HUES6 (cell line): ENCODE results near the gene FBXW5.
A peak's percentile ranks its signal among the peaks of the same experiment; 100 is the strongest.

ENCODE experiments used
- H3K27ac ChIP-seq: 2 replicates; pipeline ENCODE4 v1.7.0; 2013; ENCODE audit warnings: low read depth, mild to moderate bottlenecking, low read length, inconsistent platforms
- H3K27me3 ChIP-seq: 2 replicates; pipeline ENCODE4 v1.6.1; 2013; ENCODE audit warnings: low read length; ENCODE audit not compliant: control insufficient read depth, insufficient read depth
- H3K36me3 ChIP-seq: 2 replicates; pipeline ENCODE4 v1.6.1; 2013; ENCODE audit warnings: low read length; ENCODE audit not compliant: control insufficient read depth, insufficient read depth
- H3K4me1 ChIP-seq: 2 replicates; pipeline ENCODE4 v1.6.1; 2013; ENCODE audit warnings: low read length; ENCODE audit not compliant: control insufficient read depth, insufficient read depth
- H3K4me3 ChIP-seq: 2 replicates; pipeline ENCODE4 v1.5.1; 2013; ENCODE audit warnings: low read depth, low read length
- H3K9ac ChIP-seq: one replicate; pipeline ENCODE4 v1.6.1; 2013; ENCODE audit warnings: mild to moderate bottlenecking, low read length
- H3K9me3 ChIP-seq: 2 replicates; pipeline ENCODE4 v1.6.1; 2013; ENCODE audit warnings: low read depth, low read length; ENCODE audit not compliant: control insufficient read depth, insufficient read depth

The FBXW5 gene

DNA sequence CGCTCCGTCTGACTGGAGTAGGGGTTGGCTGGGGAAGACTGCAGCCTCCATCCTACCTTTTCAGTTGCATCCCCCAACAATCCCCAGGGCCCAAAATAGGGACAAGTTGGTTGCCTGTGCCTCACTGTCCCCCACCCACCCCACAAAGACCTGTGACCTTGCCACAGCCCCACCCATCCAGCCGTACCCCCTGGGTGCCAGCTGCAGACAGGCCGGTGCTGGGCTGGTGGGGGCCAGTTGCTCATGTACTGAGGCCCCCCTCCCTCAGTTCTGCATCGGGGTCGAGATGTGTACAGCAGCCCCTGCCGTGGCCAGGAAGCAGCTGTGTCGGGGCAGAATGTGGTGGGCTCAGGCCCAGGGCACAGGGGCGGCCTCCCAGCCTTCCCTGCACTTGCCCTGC lies 38.6 kb upstream of the FBXW5 start:
- Histone ChIP-seq H3K27me3 (peaks cover 22% of the 10 kb centered on the region; the same call in 1 of the 2 replicates), H3K36me3 (no peaks in the 10 kb centered on the region), H3K27ac (no peak overlapping the region), H3K9me3 (no peaks in the 10 kb centered on the region), H3K4me3 (no peak overlapping the region), H3K4me1 (peaks cover 4% of the 10 kb centered on the region), H3K9ac (no peak overlapping the region)

DNA sequence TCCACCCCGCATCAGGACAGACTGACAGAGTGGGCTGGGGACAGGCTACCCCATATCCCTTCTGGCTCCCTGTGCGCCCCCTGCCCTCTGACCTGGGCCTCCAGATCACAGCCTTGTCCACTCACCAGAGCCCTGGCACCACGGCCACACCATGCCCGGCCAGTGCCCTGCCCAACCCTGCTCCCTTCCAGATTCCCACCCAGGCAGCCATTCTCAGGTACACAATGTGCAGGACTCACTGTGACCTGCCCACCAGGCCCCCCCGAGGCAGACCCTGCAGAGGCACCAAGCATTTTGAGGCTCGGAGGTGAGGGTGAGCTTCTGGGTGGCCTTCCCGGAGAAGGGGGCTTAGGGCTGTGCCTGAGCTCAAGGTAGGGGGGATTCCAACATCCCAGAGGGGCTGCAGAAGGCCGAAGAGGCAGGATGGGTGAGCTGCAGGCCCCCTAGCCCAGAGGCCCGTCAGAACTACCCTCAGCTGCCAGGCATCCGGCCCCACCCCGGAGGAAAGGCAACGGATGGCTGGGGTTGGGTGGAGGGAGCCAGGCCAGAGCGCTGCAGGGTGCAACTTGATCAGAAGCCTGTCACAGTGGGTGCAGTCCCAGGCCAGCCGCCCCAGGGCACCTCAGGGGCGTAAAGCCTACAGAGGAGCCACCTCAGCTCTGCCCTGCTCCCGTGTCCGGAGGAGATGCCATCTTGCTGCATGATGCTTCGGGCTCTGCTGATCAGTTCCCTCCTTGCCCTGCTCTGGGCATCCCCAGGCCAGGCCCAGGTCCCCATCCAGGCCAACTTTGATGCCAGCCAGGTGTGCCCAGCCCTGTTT lies 37.9 kb upstream of the FBXW5 start, which contains the start of gene LCNL1:
TSS of gene LCNL1 (plus strand) at position 762 of the 820 bp plus-strand sequence. CDS start 594 bp downstream, outside the sequence.
- Histone ChIP-seq H3K9me3 (no peaks in the 10 kb centered on the region), H3K9ac (no peak within 1 kb of the TSS), H3K27ac (no peak within 1 kb of the TSS), H3K4me3 (no peak within 1 kb of the TSS), H3K36me3 (no peaks in the 10 kb centered on the region), H3K27me3 (peaks cover 24% of the 10 kb centered on the region), H3K4me1 (peaks cover 5% of the 10 kb centered on the region)

DNA sequence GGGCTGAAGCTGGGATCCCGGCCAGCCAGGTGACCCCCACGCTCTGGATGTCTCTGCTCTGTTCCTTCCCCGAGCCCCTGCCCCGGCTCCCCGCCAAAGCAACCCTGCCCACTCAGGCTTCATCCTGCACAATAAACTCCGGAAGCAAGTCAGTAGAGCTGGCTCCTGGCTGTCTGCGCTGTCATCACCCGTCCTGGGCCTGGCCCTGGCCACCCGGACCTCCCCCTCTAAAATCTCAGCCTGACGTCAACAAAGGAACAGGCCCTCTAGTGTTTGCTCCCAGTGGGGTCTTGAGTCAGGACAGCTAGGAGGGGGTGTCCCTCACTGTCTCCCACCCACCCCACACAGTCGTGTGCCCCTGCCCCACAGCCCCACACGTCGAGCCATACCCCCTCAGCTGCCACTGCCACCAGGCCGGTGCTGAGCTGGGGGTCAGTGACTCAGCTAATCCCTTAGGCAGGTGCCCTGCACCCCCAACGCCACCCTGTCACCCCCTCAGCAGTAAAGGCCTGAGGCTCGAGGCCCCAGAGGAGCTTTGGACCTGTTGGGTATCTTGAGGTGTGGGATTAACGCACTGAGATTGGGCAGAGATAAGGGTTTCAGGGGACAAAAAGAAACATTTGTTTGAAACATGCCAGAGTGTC lies 37.2 kb upstream of the FBXW5 start:
- H3K27me3 ChIP-seq: peaks cover 31% of the 10 kb centered on the region
- no peak overlapping the region for H3K27ac ChIP-seq
- no peaks in the 10 kb centered on the region for H3K36me3 ChIP-seq
- peaks cover 10% of the 10 kb centered on the region for H3K4me1 ChIP-seq
- H3K9me3 ChIP-seq: no peaks in the 10 kb centered on the region
- no peak overlapping the region for H3K4me3 ChIP-seq
- H3K9ac ChIP-seq: no peak overlapping the region

DNA sequence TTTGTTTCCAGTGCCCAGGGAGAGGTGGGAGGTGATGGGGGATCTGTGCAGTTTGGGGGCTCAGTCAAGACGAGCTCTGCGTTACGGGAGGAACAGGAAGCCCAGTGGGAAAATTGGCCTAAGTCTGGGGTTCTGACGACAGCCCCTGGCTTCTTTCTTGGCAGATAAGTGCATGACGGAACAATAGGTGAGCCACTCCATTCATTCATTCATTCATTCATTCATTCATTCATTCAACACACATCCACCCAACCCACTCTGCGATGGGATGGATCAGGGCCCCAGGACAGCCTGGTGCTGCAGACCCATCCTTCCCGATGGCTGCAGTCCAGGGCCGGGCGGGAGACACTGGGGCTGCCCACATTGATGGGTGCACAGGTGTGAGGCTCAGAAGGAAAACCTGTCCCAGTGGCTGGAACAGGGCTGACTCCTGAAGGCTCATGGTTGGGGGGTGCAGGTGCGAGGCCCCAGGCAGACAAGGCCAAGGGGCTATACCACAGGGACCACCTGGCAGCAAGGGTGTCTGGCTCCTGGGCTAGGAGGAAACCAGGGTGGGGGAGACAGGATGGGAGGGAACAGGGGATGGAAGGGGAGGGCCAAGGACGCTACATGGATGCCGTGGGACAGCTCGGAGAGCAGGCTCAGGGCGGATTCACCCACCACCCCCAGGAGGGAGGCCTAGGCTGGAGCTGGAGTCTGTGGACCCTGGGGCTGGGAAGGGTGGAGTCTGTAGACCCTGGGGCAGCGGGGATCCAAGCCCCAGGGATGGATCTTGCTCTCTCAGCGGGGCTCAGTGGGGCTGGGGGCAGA lies 36.3 kb upstream of the FBXW5 start:
- Histone ChIP-seq H3K9ac (no peak overlapping the region), H3K36me3 (no peaks in the 10 kb centered on the region), H3K27me3 (peaks cover 27% of the 10 kb centered on the region), H3K4me1 (peaks cover 10% of the 10 kb centered on the region), H3K4me3 (no peak overlapping the region), H3K9me3 (no peaks in the 10 kb centered on the region), H3K27ac (no peak overlapping the region)

DNA sequence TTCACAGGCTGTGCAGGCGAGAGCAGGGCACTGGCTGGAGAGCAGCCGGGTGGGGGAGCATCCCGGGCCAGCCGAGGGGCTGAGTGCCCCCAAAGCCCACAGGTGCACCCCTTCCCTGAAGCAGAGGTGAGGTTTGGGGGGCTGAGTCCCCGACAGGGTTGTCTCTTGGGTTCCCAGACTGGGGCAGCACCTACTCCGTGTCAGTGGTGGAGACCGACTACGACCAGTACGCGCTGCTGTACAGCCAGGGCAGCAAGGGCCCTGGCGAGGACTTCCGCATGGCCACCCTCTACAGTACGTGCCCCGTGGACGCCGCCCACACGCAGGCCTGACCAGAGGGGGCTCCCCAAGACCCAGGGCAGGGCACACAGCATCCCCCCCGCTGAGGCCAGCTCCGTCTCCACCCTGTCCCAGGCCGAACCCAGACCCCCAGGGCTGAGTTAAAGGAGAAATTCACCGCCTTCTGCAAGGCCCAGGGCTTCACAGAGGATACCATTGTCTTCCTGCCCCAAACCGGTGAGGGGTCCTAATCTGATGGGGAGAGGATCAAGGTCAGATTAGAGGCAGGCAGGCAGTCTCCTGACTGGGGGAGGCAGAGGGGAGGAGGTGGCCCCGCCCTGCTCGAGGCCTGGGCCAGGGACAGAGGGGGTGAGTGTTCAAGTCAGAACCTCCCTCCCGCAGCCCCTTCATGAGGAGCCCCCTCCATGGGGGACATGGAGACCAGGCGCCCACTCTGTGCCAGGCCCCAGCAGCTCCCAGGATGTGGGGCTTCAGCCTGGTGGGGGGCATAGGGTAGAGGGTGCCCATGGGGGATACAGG lies 35.4 kb upstream of the FBXW5 start:
- Histone ChIP-seq H3K27ac (no peak overlapping the region), H3K9me3 (no peaks in the 10 kb centered on the region), H3K36me3 (no peaks in the 10 kb centered on the region), H3K9ac (no peak overlapping the region), H3K4me1 (peaks cover 7% of the 10 kb centered on the region), H3K27me3 (peaks cover 22% of the 10 kb centered on the region), H3K4me3 (no peak overlapping the region)

DNA sequence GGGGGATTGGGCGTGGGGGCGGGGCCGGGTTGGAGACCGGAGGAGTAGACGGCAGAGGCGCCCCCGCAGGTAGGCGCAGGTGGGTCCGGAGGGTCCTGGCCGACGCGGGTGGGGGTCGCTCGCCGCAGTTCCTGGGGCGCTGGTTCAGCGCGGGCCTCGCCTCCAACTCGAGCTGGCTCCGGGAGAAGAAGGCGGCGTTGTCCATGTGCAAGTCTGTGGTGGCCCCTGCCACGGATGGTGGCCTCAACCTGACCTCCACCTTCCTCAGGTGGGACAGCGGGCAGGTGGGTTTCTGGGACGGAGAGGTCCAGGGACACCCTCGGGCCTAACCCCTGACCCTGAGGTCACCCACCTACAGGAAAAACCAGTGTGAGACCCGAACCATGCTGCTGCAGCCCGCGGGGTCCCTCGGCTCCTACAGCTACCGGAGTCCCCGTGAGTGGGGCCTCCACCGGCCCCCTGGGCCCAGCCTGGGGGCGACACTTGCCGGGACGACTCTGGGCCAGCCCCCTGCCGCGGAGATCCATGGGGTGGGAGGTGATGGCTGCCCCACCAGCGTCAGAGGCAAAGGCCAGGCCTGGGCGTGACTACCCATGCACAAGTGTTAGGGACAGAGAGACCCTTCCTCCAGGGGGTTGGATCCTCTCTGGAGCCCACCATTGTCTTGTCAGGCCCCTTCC lies 34.5 kb upstream of the FBXW5 start:
- peaks cover 14% of the 10 kb centered on the region; the same call in 1 of the 2 replicates for H3K27me3 ChIP-seq
- no peak overlapping the region for H3K9ac ChIP-seq

DNA sequence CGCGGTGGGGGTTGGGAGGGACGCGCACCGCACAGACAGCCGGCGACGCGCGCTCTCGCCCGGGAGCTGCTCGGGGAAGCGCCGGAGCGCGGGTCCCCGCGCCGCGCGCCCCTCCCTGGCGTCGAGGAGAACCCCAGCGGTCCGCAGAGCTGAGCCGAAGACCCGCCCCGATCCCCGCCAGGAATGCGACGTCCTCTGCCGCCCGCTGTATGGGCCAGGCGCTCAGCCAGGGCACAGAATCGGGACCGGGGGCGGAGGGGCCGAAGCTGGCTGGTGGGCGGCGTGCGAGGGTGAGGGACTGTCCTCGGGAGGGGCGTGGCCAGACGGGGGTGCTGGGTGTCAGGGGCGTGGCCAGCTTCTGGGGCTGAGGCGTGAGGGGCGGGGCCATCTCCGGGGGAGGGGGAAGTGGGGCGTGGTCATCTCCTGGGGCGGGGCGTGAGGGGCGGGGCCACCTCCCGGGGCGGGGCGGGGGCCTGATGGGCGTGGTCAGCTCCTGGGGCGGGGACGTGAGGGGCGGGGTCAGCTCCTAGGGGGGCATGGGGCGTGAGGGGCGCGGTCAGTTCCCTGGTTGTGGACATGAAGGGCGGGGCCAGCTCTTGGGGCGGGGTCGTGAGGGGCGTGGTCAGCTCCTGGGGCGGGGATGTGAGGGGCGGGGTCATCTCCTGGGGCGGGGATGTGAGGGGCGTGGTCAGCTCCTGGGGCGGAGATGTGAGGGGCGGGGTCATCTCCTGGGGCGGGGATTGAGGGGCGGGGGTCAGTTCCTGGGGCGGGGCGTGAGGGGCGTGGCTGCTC lies 33.7 kb upstream of the FBXW5 start:
- Histone ChIP-seq H3K9ac (no peak overlapping the region), H3K36me3 (no peaks in the 10 kb centered on the region), H3K27ac (no peak overlapping the region), H3K4me3 (peak overlapping the region; percentile 78), H3K9me3 (no peaks in the 10 kb centered on the region), H3K4me1 (peaks cover 7% of the 10 kb centered on the region), H3K27me3 (peaks cover 9% of the 10 kb centered on the region; the same call in 1 of the 2 replicates)

More for the DNA sequence above, 34.5 kb upstream of the FBXW5 start:
- Histone ChIP-seq H3K9me3 (no peaks in the 10 kb centered on the region), H3K27ac (no peak overlapping the region), H3K36me3 (no peaks in the 10 kb centered on the region), H3K4me3 (peak overlapping the region; percentile 41; the same call in 1 of the 2 replicates), H3K4me1 (peaks cover 7% of the 10 kb centered on the region)

DNA sequence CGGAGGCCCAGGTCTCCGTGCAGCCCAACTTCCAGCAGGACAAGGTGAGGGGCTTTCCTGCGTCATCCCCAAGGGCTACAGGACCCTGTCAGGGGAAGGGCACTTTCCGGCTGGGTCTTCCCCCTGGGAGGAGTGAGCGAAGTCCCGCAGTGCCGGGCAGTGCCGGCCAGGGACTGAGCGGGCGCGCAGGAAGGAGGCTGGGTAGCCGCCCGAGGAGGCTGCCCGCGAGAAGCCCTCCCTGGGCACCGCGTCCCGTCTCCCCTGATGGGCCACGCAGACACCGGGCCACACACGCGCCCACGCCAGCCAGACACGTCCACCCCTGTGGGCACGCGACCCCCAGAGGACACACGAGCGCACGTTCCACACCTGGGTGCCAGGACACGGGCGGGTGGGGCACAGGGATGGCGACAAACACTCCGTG lies 33.1 kb upstream of the FBXW5 start:
- H3K27me3 ChIP-seq: peaks cover 9% of the 10 kb centered on the region; the same call in 1 of the 2 replicates
- H3K36me3 ChIP-seq: no peaks in the 10 kb centered on the region
- no peak overlapping the region for H3K9ac ChIP-seq
- H3K4me1 ChIP-seq: peaks cover 7% of the 10 kb centered on the region
- no peaks in the 10 kb centered on the region for H3K9me3 ChIP-seq
- no peak overlapping the region for H3K27ac ChIP-seq
- peak overlapping the region; percentile 78 for H3K4me3 ChIP-seq

DNA sequence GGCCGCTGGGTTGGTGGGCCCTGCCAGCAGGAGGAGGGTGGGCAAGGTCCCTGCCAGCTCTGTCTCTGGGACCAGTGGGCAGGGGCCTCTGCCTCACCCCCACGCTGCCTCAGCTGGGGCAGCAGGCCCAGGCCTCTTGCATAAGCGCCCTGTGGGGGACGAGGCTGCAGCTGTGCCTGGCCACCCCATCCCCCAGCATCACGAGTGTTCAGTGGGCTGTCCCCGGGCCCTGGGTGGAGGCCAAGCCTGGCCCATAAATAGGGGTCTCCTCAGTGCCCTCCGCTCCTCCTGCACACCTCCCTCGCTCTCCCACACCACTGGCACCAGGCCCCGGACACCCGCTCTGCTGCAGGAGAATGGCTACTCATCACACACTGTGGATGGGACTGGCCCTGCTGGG lies 32.7 kb upstream of the FBXW5 start, which contains the start of gene PTGDS:
TSS of gene PTGDS (plus strand) at position 282 of the 400 bp plus-strand sequence. CDS start at position 357, 75 bp downstream.
- H3K27me3 ChIP-seq: peaks cover 9% of the 10 kb centered on the region; the same call in 1 of the 2 replicates
- peaks cover 7% of the 10 kb centered on the region for H3K4me1 ChIP-seq
- no peak within 1 kb of the TSS for H3K27ac ChIP-seq
- H3K36me3 ChIP-seq: no peaks in the 10 kb centered on the region
- H3K9me3 ChIP-seq: no peaks in the 10 kb centered on the region
- peak within 1 kb of the TSS; percentile 78 for H3K4me3 ChIP-seq
- no peak within 1 kb of the TSS for H3K9ac ChIP-seq
